GM10266 (cell line): ENCODE measurements around the gene NDUFAB1.

Experiments used
- DNase-seq: peaks from one replicate; pipeline ENCODE4 v3.0.0; 2012; ENCODE audit errors: extremely low spot score
- TF ChIP-seq, protein P1 (sequence below): IDR thresholded peaks from 2 replicates; pipeline ENCODE4 v1.5.1; 2012; ENCODE audit warnings: mild to moderate bottlenecking, low read depth; ENCODE audit not compliant: control insufficient read depth, insufficient read depth; ENCODE audit errors: missing control alignments

Gene NDUFAB1

GRCh38 chr16:23572394-23572793 lies 23.7 kb downstream of the NDUFAB1 start:
- TF ChIP-seq, protein P1, sequence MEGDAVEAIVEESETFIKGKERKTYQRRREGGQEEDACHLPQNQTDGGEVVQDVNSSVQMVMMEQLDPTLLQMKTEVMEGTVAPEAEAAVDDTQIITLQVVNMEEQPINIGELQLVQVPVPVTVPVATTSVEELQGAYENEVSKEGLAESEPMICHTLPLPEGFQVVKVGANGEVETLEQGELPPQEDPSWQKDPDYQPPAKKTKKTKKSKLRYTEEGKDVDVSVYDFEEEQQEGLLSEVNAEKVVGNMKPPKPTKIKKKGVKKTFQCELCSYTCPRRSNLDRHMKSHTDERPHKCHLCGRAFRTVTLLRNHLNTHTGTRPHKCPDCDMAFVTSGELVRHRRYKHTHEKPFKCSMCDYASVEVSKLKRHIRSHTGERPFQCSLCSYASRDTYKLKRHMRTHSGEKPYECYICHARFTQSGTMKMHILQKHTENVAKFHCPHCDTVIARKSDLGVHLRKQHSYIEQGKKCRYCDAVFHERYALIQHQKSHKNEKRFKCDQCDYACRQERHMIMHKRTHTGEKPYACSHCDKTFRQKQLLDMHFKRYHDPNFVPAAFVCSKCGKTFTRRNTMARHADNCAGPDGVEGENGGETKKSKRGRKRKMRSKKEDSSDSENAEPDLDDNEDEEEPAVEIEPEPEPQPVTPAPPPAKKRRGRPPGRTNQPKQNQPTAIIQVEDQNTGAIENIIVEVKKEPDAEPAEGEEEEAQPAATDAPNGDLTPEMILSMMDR: no peak
- DNase-seq: no peak

DNA sequence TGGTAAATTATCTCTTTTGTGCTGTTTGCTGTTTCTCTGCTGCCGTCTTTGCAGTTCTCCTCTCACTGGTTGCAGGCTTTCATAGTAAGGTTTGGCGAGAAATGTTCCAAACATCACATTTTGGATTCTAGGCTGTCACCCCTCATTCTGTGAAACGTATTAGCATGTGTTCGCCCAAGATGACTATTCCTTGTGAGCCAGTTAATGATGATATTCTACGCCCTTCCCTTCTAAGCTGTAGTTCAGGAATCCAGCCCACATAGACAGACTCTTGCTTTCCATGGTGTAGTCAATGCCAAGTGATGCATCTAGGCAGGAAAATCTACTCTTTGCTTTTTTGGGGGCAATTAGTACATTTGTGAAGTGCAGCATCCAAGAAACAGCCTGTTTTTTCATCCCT lies 24.2 kb downstream of the NDUFAB1 start:
- no peak for DNase-seq
- TF ChIP-seq, protein P1: no peak

- DNase-seq: no peak
- TF ChIP-seq, protein P1: no peak
Measured at GRCh38 chr16:23570992-23571632, 25.0 kb downstream of the NDUFAB1 start.

GRCh38 chr16:23567602-23568001 lies 28.5 kb downstream of the NDUFAB1 start:
- no peak for DNase-seq
- TF ChIP-seq, protein P1: no peak

DNA sequence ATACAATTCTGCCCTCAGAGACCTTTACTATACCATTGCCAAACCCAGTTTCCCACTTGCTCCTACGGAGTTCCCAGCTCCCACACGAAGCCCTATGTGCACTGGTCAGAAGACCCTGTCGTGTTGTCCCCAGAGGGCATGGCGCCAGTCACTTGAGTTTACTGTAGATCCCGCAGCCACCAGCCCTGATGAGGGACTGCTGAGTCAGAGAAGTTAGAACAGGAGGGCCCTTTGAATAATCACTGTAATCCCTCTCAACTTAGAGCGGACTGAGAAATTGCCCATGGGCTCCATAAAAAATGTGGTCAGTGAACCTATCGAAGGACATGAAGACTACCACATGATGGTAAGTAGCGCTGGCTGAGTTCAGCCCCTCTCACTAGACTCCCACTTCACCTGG lies 29.4 kb downstream of the NDUFAB1 start:
- TF ChIP-seq, protein P1: no peak
- no peak for DNase-seq

DNA sequence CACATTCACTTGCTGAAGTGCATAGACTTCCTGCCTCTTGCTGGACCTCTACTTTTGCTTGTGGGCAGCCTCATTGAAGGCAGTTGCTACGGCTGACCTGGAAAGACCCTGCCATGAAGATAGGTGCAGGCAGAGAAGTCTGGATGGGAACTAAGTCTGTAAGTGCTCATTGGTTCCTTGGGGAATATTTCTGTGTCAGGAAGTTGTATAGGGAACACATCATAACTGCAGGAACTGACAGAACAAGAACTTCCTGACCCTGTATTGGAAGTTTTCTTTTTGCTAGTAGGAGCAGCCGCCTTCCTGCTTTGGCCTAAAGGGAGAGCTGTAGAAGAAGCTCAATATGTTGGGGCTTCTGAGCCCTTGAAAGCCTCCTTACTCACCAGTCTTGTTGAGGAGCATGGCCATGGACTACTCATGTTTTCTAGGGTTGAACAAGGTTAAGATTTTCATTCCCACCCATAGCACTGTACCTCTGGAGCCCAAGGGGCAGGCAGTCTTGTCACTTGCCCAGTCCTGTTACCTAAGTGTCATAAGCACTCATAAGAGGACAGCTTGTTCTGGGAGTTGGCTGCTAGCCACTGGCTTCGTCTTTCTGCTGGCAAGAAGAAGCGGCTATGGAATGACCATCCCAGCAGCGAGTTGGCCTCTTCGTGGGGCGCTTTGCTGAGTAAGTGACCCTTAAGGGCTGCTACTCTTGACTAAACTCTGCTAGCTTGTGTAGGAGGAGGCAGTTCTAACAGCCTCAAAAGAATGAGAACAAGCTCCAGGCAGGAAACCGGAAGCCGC lies 31.3 kb downstream of the NDUFAB1 start:
- DNase-seq: no peak
- TF ChIP-seq, protein P1: no peak

GRCh38 chr16:23563186-23563585 lies 32.9 kb downstream of the NDUFAB1 start:
- DNase-seq: no peak
- TF ChIP-seq, protein P1: no peak
